NAMALWA (cell line): ENCODE results near the gene AGPAT3.

Experiments used
- DNase-seq: peaks from one replicate; pipeline ENCODE4 v3.0.0-alpha.2; 2015; ENCODE audit warnings: low spot score

The AGPAT3 gene

GRCh38 chr21:43997766-43998742 lies 133.0 kb downstream of the AGPAT3 start:
- DNase-seq: no peak

- no peak for DNase-seq
Observed at GRCh38 chr21:44000360-44000759, 135.3 kb downstream of the AGPAT3 start.

- no peak for DNase-seq
Observed at GRCh38 chr21:44002511-44002910, 137.5 kb downstream of the AGPAT3 start.

GRCh38 chr21:44003307-44003966 lies 138.4 kb downstream of the AGPAT3 start:
- DNase-seq: no peak

DNA sequence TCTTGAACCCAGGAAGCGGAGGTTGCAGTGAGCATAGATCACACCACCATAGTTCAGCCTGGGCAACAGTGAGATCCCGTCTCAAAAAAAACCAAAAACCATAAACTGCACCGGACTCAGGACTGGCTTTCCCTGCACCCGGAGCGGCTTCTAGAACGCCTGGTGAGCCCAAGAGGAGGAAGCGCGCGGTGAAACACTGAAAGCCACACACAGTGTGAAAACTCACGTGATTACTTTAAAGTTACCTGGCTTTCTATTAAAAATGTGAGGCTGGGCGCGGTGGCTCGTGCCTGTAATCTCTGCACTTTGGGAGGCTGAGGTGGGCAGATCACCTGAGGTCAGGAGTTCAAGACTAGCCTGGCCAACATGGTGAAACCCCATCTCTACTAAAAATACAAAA lies 140.0 kb downstream of the AGPAT3 start:
- no peak for DNase-seq

GRCh38 chr21:44005593-44005992 lies 140.6 kb downstream of the AGPAT3 start:
- no peak for DNase-seq

- DNase-seq: no peak
Observed at GRCh38 chr21:44006017-44006619, 141.1 kb downstream of the AGPAT3 start.

- DNase-seq: no peak
Observed at GRCh38 chr21:44006656-44007055, 141.6 kb downstream of the AGPAT3 start.

DNA sequence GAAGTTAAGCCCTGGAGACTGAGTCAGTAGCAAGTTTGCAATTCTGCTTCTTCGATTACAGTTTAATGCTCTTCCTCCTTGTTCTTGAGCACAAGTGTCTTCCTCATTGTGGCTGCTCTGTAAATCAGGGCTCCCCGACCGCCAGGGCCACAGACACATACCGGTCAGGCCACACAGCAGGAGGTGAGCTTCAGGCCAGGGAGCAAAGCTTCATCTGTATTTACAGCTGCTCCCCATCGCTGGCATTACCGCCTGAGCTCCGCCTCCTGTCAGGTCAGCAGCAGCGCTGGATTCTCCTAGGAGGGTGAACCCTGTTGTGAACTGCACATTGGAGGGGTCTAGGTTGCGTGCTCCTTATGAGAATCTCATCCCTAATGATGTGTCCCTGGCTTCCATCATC lies 145.4 kb downstream of the AGPAT3 start:
- DNase-seq: no peak

- DNase-seq: no peak
Observed at GRCh38 chr21:44011123-44011522, 146.1 kb downstream of the AGPAT3 start.

DNA sequence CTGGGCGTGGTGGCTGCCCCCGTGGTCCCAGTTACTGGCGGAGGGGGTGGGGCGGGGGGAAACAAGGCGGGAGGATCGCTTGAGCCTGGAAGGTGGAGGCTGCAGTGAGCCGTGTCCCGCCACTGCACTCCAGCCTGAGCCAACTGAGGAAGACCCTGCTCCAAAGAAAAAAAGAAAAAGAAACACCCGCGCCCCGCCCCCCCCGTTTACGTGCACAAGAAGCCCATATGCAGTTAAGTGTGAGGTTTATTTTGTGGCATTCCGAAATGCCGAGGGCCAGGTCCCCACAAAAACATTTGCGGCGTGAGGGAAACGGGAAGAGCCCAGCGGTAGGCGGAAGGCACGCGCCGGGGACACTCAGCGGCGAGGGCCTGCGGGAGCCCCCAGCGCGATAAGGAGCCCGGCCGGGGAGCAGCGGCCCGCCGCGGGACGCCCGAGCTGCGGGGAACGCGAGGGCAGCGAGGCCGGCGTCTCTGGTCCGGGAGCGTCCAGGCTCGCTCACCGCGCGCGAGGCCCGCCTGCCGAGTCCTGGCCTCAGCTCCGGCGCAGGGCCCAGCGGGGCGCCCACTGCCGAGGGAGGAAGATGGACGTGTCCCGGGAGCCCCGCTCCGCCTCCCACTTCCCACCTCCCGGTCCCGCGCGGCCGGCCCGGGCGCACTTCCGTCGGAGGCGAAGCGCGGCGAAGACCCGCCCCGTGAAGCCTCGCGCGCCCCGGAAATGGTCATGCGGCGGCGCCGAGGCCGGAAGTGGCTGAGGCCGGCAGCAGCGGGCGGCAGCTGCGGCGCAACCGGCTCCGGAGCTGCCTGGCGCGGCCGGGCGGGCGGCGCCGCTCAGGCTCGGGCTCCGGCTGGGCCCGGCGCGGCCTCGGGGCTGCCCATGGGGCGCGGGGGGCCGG lies 146.8 kb downstream of the AGPAT3 start, which contains the start of gene TRAPPC10:
TSS of gene TRAPPC10 (plus strand) at position 731 of the 895 bp plus-strand sequence. CDS start 185 bp downstream, outside the sequence.
- DNase-seq: peak; percentile 83

- peak; percentile 89 for DNase-seq
Observed at GRCh38 chr21:44012474-44013379, 147.7 kb downstream of the AGPAT3 start.

- peak; percentile 73 for DNase-seq
Observed at GRCh38 chr21:44013380-44014088, 148.5 kb downstream of the AGPAT3 start.

- no peak for DNase-seq
Observed at GRCh38 chr21:44017601-44018000, 152.6 kb downstream of the AGPAT3 start.

DNA sequence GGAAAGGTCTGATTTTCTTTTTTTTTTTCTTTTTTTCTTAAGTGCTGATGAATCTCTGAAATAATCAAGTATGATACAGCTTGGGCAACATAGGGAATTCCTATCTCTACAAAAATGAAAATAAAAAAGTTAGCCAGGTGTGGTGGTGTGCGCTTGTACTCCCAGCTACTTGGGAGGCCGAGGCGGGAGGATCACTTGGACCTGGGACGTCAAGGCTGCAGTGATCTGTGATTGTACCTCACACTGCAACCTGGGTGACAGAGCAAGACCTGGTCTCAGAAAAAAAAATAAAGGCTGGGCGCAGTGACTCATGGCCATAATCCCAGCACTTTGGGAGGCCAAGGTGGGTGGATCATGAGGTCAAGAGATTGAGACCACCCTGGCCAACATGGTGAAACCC lies 153.1 kb downstream of the AGPAT3 start:
- DNase-seq: no peak

DNA sequence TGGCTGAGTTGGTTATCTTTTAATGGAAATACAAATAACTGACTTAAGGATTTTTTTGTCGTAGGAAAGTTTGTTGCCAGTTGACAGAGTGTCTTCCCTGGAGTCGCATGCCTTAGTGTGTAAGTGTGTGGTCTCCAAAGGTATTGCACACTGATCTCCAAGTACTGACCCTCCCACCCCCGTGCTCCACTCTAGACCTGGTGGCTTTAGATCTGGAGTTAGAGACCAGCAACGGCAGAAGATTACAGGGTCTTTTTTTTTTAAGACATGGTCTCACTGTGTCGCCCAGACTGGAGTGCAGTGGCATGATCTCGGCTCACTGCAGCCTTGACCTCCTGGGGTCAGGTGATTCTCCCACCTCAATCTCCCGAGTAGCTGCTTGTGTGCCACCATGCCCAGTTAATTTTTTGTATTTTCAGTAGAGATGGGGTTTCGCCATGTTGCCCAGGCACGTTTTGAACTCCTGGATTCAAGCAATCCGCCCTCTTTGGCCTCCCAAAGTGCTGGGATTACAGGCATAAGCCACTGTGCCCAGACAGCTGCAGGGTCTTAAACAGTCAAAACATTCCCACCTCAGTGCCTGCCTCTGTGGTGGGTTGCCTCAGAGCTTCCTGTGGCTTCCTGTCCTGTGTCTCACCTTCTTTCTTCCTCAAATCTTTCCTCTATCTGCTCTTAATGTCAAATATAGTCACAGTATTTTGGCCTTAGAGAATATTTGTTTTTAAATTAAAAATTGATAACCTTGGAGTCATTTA lies 154.0 kb downstream of the AGPAT3 start:
- DNase-seq: no peak

DNA sequence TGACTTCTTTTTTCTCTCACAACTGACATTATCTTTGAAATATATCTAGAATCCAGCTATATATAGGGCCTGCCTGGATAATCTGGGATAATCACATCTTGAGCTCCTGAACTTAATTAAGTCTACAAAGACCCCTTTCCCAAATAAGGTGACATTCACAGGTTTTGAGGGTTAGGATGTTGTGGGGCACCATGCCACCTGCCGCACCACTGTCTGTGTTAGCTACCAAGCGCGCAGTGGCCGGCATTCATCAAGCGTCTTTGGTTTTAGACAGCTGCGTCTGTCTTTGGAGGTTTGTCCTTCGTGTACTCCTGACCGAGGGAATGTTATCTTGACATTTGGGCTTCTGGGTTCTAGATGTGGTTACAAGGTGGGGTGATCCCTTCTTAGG lies 154.5 kb downstream of the AGPAT3 start:
- no peak for DNase-seq

DNA sequence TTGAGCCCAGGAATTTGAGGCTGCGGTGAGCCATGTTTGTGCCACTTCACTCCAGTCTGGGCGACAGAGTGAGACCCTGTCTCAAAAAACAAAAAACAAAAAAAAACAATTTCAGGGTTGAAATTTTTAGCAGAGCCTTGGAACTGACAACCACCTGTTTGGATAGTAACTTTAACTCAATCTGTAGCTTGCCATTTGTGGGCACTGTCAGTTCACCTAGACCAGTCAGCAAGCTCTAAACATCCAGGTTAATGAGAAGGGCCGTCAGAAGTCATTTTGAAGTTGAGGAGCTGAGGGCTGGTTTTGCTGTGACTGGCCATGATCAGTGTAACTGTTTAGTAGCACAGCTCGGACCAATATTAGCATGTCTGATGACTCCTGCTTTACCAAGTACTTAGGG lies 155.5 kb downstream of the AGPAT3 start:
- no peak for DNase-seq

DNA sequence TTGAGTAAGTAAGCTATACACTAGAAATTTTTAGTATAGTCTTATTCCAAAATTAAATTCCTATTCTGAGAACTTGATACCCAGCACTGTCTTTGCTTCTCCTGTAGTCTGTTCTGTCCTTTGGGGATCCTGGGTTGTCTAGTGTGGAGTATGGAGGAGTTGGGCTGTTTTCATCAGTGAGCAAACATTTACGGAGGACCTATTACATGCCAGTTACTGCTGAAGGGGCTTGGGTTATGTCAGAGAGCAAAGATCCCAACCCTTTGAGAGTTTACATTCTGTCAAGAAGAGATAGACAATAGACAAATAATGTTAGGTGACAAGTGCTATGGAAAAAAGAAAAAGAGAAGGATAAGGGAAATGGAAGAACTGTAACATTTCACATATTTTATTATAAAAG lies 156.0 kb downstream of the AGPAT3 start:
- no peak for DNase-seq
